Thyroid gland (tissue), 4 donors: ENCODE measurements around the gene TCERG1L. TPM values are rescaled to one million over a fixed set of nuclear protein-coding genes. Genes with fewer than 3 reads are reported as not detected.

Source experiments
- DNase-seq, 2 donors: peaks; one replicate each; pipeline ENCODE4 v3.0.0-alpha.2; 2019
- H3K27ac ChIP-seq, 3 donors: fragments of 200-600 bp; sonication (generic); 1 replicate in 2 of 3; 2 replicates in 1 of 3; pipeline ENCODE4 v1.5.1; 2016 to 2019; ENCODE audit warnings: mild to moderate bottlenecking in 1 of 3, moderate library complexity in 1 of 3
- H3K27me3 ChIP-seq: fragments of 200-600 bp; sonication (generic); one replicate; pipeline ENCODE4 v1.5.1; 2019
- H3K36me3 ChIP-seq, 2 donors: fragments of 200-600 bp; sonication (generic); one replicate each; pipeline ENCODE4 v1.5.1; 2016 to 2019
- H3K4me1 ChIP-seq, 2 donors: fragments of 200-600 bp; sonication (generic); one replicate each; pipeline ENCODE4 v1.5.1; 2017 to 2019
- H3K4me3 ChIP-seq, 3 donors: fragments of 200-600 bp; sonication (generic); replicated peaks in 1 of 3; 1 replicate in 2 of 3; 2 replicates in 1 of 3; pipeline ENCODE4 v1.5.1; 2016; ENCODE audit warnings: mild to moderate bottlenecking in 1 of 3
- H3K9me3 ChIP-seq: fragments of 200-600 bp; sonication (generic); one replicate; pipeline ENCODE4 v1.5.1; 2017
- CTCF ChIP-seq, 6 experiments: fragments of 200-600 bp in 3 of 6; fragments of 450-650 bp in 3 of 6; sonication (generic) in 3 of 6; IDR thresholded peaks; one replicate each; pipeline ENCODE4 v1.5.1; 2016 to 2019; ENCODE audit warnings: antibody characterized with exemption in 6 of 6, mild to moderate bottlenecking in 2 of 6, inconsistent platforms in 1 of 6, moderate library complexity in 1 of 6
- POLR2A ChIP-seq, 2 donors: fragments of 450-650 bp; IDR thresholded peaks; one replicate each; pipeline ENCODE4 v1.6.1; 2017; ENCODE audit warnings: antibody characterized with exemption in 2 of 2, mild to moderate bottlenecking in 2 of 2, moderate library complexity in 1 of 2
- WGBS, 2 donors: methylation state at CpG; one replicate each; pipeline ENCODE4 v1.1.5; 2017; 5-methylcytosine and 5-hydroxymethylcytosine counted together
- intact Hi-C: fragments of 100-400 bp; cut with DNase I; formaldehyde crosslinking; loops from one replicate; pipeline ENCODE4 v1.15.1; 2023
- total RNA-seq, 4 donors: library from RNA; depleted of rRNA; stranded (reverse); fragments of >200 nt; gene quantifications; one replicate each; pipeline ENCODE4 v1.2.3, GENCODE V29; 2016

Gene TCERG1L
- total RNA-seq, 4 donors from 2014 or later, result 4.3 to 23.6 (median 8.2) TPM

DNA sequence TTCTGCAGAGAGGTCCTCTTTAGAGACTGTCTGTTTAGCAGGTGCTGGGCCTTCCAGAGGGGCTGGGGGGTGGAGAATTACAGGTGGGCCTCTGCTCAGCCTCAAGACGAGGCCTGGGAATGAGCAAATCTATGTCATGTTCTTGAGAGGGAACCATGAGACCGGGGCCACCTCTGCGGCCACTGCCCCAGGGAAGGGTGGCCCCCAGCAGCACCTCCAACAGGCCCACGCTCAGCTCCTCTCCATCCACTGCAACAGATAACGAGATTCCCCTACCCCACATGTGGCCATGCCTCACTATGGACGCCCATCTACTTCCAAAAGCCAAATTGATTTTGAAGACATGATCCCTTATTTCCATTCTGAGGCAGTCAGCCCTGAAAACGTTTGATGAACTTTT, 176.9 kb downstream of the TCERG1L start:
- DNase-seq, result no peak
- TF ChIP-seq POLR2A (IDR thresholded peaks at IDR 0.05), result no peak
- TF ChIP-seq CTCF (IDR thresholded peaks at IDR 0.05), result no peak
- Histone ChIP-seq H3K27ac (no peak overlapping the region), H3K4me1 (peaks cover 7 to 12% of the 10 kb centered on the region in 2 donors), H3K9me3 (no peaks in the 10 kb centered on the region), H3K4me3 (no peak overlapping the region), H3K36me3 (no peaks in the 10 kb centered on the region), H3K27me3 (no peaks in the 10 kb centered on the region)
- intact Hi-C loops, result loop anchor here (10.0 kb wide), 1 partner anchor 180 kb away; the partner anchor contains the start of gene TCERG1L
- WGBS, 2 donors, result 93 to 97% methylated on average over 7 of the region's 7 CpGs

- Histone ChIP-seq H3K36me3 (no peaks in the 10 kb centered on the region), H3K4me3 (no peak overlapping the region), H3K4me1 (peaks cover 7 to 12% of the 10 kb centered on the region in 2 donors), H3K27me3 (no peaks in the 10 kb centered on the region), H3K27ac (no peak overlapping the region), H3K9me3 (no peaks in the 10 kb centered on the region)
- WGBS, 2 donors, result 94 to 96% methylated on average over 5 to 7 of the region's 7 CpGs
- intact Hi-C loops, result loop anchor here (10.0 kb wide), 1 partner anchor 181 kb away; the partner anchor contains the start of gene TCERG1L
- TF ChIP-seq POLR2A (IDR thresholded peaks at IDR 0.05) (no peak), CTCF (IDR thresholded peaks at IDR 0.05) (no peak)
- no peak for DNase-seq
These were observed 177.4 kb downstream of the TCERG1L start for GRCh38 chr10:131134001-131134576.

DNA sequence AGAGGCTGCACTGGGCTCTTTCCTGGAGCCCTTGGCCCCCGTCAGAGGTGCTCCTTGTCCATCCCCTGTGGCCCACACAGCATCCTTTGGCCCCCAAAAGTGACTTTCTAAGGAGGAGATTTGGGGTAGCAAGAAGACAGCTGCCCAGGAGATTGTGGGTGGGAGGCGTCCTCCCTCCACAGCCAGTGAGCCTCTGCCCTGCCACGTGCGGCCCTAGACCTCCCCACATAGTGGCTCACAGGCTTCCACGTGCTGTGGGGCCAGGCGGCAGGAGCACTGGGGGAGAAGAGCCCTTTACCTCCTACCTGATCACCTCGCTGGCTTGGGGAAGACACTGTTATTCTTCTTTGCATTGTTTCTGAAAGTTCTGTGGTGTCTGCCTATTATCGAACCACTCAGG, 178.8 kb downstream of the TCERG1L start:
- no peaks in the 10 kb centered on the region for H3K27me3 ChIP-seq
- intact Hi-C loops, result loop anchor here (10.0 kb wide), 1 partner anchor 182 kb away; the partner anchor contains the start of gene TCERG1L
- H3K9me3 ChIP-seq, result no peaks in the 10 kb centered on the region
- no peak for DNase-seq
- WGBS, 2 donors, result 84 to 92% methylated on average over 6 to 8 of the region's 8 CpGs
- no peak overlapping the region for H3K4me3 ChIP-seq
- H3K4me1 ChIP-seq, result peaks cover 6 to 13% of the 10 kb centered on the region in 2 donors
- no peaks in the 10 kb centered on the region for H3K36me3 ChIP-seq
- no peak overlapping the region for H3K27ac ChIP-seq
- TF ChIP-seq CTCF (IDR thresholded peaks at IDR 0.05), result no peak
- no peak for TF ChIP-seq POLR2A (IDR thresholded peaks at IDR 0.05)

GRCh38 chr10:131131726-131132591, 179.6 kb downstream of the TCERG1L start:
- intact Hi-C loops, result loop anchor here (10.0 kb wide), 1 partner anchor 183 kb away; the partner anchor contains the start of gene TCERG1L
- H3K4me3 ChIP-seq, result no peak overlapping the region
- H3K36me3 ChIP-seq, result no peaks in the 10 kb centered on the region
- TF ChIP-seq POLR2A (IDR thresholded peaks at IDR 0.05) (no peak), CTCF (IDR thresholded peaks at IDR 0.05) (no peak)
- no peaks in the 10 kb centered on the region for H3K9me3 ChIP-seq
- H3K4me1 ChIP-seq, result peaks cover 7 to 13% of the 10 kb centered on the region in 2 donors
- 73 to 76% methylated on average over 24 to 25 of the region's 25 CpGs for WGBS, 2 donors
- no peak overlapping the region for H3K27ac ChIP-seq
- H3K27me3 ChIP-seq, result no peaks in the 10 kb centered on the region
- no peak for DNase-seq
